ENCODE data around the gene LNX1.
A peak's percentile ranks its signal among the peaks of the same experiment; 100 is the strongest.

LNX1 gene

GRCh38 chr4:53507058-53507457 lies 84.2 kb downstream of the LNX1 start:
- Histone ChIP-seq H3K4me3 (ENCODE audit: severe bottlenecking) (no peak overlapping the region), H3K36me3 (ENCODE audit: low read depth) (no peaks in the 10 kb centered on the region), H3K9me3 (ENCODE audit: severe bottlenecking) (no peaks in the 10 kb centered on the region), H3K27ac (ENCODE audit: poor library complexity, severe bottlenecking) (no peak overlapping the region), H3K4me1 (ENCODE audit: insufficient read depth, poor library complexity, severe bottlenecking) (no peaks in the 10 kb centered on the region), H3K27me3 (ENCODE audit: insufficient read depth, poor library complexity, severe bottlenecking) (no peaks in the 10 kb centered on the region)
- ATAC-seq (ENCODE audit: low read depth), result no peak
- TF ChIP-seq CTCF (IDR thresholded peaks at IDR 0.05; ENCODE audit: poor library complexity, severe bottlenecking), result no peak
- DNase-seq (ENCODE audit: low spot score), result no peak

- H3K36me3 ChIP-seq (ENCODE audit: low read depth), result no peaks in the 10 kb centered on the region
- ATAC-seq (ENCODE audit: low read depth) (no peak), DNase-seq (ENCODE audit: low spot score) (no peak)
- no peaks in the 10 kb centered on the region for H3K4me1 ChIP-seq (ENCODE audit: insufficient read depth, poor library complexity, severe bottlenecking)
- no peak overlapping the region for H3K27ac ChIP-seq (ENCODE audit: poor library complexity, severe bottlenecking)
- H3K4me3 ChIP-seq (ENCODE audit: severe bottlenecking), result no peak overlapping the region
- H3K27me3 ChIP-seq (ENCODE audit: insufficient read depth, poor library complexity, severe bottlenecking), result no peaks in the 10 kb centered on the region
- no peaks in the 10 kb centered on the region for H3K9me3 ChIP-seq (ENCODE audit: severe bottlenecking)
- peak; percentile 23 for TF ChIP-seq CTCF (IDR thresholded peaks at IDR 0.05; ENCODE audit: poor library complexity, severe bottlenecking)
Observed at GRCh38 chr4:53505947-53506346, 85.3 kb downstream of the LNX1 start.

GRCh38 chr4:53502094-53502493 lies 89.2 kb downstream of the LNX1 start:
- TF ChIP-seq CTCF (IDR thresholded peaks at IDR 0.05; ENCODE audit: poor library complexity, severe bottlenecking), result no peak
- no peak overlapping the region for H3K4me3 ChIP-seq (ENCODE audit: severe bottlenecking)
- no peaks in the 10 kb centered on the region for H3K27me3 ChIP-seq (ENCODE audit: insufficient read depth, poor library complexity, severe bottlenecking)
- ATAC-seq (ENCODE audit: low read depth) (no peak), DNase-seq (ENCODE audit: low spot score) (no peak)
- H3K4me1 ChIP-seq (ENCODE audit: insufficient read depth, poor library complexity, severe bottlenecking), result no peaks in the 10 kb centered on the region
- H3K9me3 ChIP-seq (ENCODE audit: severe bottlenecking), result no peaks in the 10 kb centered on the region
- H3K27ac ChIP-seq (ENCODE audit: poor library complexity, severe bottlenecking), result no peak overlapping the region
- no peaks in the 10 kb centered on the region for H3K36me3 ChIP-seq (ENCODE audit: low read depth)

- H3K27me3 ChIP-seq (ENCODE audit: insufficient read depth, poor library complexity, severe bottlenecking), result no peaks in the 10 kb centered on the region
- H3K4me1 ChIP-seq (ENCODE audit: insufficient read depth, poor library complexity, severe bottlenecking), result no peaks in the 10 kb centered on the region
- TF ChIP-seq CTCF (IDR thresholded peaks at IDR 0.05; ENCODE audit: poor library complexity, severe bottlenecking), result no peak
- no peaks in the 10 kb centered on the region for H3K36me3 ChIP-seq (ENCODE audit: low read depth)
- ATAC-seq (ENCODE audit: low read depth) (no peak), DNase-seq (ENCODE audit: low spot score) (no peak)
- H3K4me3 ChIP-seq (ENCODE audit: severe bottlenecking), result no peak overlapping the region
- H3K9me3 ChIP-seq (ENCODE audit: severe bottlenecking), result no peaks in the 10 kb centered on the region
- H3K27ac ChIP-seq (ENCODE audit: poor library complexity, severe bottlenecking), result no peak overlapping the region
Observed at GRCh38 chr4:53501561-53501960, 89.7 kb downstream of the LNX1 start.

- Histone ChIP-seq H3K4me3 (ENCODE audit: severe bottlenecking) (no peak overlapping the region), H3K27me3 (ENCODE audit: insufficient read depth, poor library complexity, severe bottlenecking) (no peaks in the 10 kb centered on the region), H3K9me3 (ENCODE audit: severe bottlenecking) (no peaks in the 10 kb centered on the region), H3K27ac (ENCODE audit: poor library complexity, severe bottlenecking) (no peak overlapping the region), H3K4me1 (ENCODE audit: insufficient read depth, poor library complexity, severe bottlenecking) (no peaks in the 10 kb centered on the region), H3K36me3 (ENCODE audit: low read depth) (no peaks in the 10 kb centered on the region)
- no peak for ATAC-seq (ENCODE audit: low read depth)
- DNase-seq (ENCODE audit: low spot score), result no peak
- no peak for TF ChIP-seq CTCF (IDR thresholded peaks at IDR 0.05; ENCODE audit: poor library complexity, severe bottlenecking)
Observed at GRCh38 chr4:53500546-53500945, 90.7 kb downstream of the LNX1 start.
